ENCODE data around the gene NKX6-2. TPM values are rescaled to one million over a fixed set of nuclear protein-coding genes. Genes with fewer than 3 reads are reported as not detected.

NKX6-2 gene
- total and polyA plus RNA-seq, 4 donors: 0.06 to 0.11 TPM; not detected in 2

GRCh38 chr10:132809232-132810140 is 23.5 kb upstream of the NKX6-2 start:
- H3K9ac ChIP-seq (ENCODE audit: insufficient read depth in 1 of 2, low read length in 2 of 2): no peak overlapping the region
- peaks cover 0 to 5% (median 0%) of the 10 kb centered on the region in 5 donors for H3K4me1 ChIP-seq (ENCODE audit: control insufficient read depth in 5 of 5, insufficient read depth in 5 of 5, low read length in 5 of 5)
- H3K4me3 ChIP-seq: no peak overlapping the region
- peaks cover 0 to 10% (median 5%) of the 10 kb centered on the region in 3 donors for H3K27me3 ChIP-seq (ENCODE audit: control insufficient read depth in 3 of 3, insufficient read depth in 3 of 3, low read length in 2 of 3)
- WGBS, 2 donors: 79 to 81% methylated on average over 33 to 38 of the region's 38 CpGs
- DNase-seq (no peak), ATAC-seq (ENCODE audit: insufficient read depth, low FRiP score) (no peak)
- peaks cover 0 to 2% (median 0%) of the 10 kb centered on the region in 4 donors for H3K9me3 ChIP-seq (ENCODE audit: control insufficient read depth in 4 of 4, insufficient read depth in 3 of 4, low read length in 3 of 4)
- H3K36me3 ChIP-seq (ENCODE audit: control insufficient read depth in 4 of 4, insufficient read depth in 4 of 4, low read length in 4 of 4): no peaks in the 10 kb centered on the region
- H3K27ac ChIP-seq (ENCODE audit: low read depth in 1 of 2, low read length in 1 of 2): no peak overlapping the region
- no peak for TF ChIP-seq CTCF (IDR thresholded peaks at IDR 0.05; ENCODE audit: control extremely low read depth, extremely low read depth)

- no peaks in the 10 kb centered on the region for H3K36me3 ChIP-seq (ENCODE audit: control insufficient read depth in 4 of 4, insufficient read depth in 4 of 4, low read length in 4 of 4)
- H3K9me3 ChIP-seq (ENCODE audit: control insufficient read depth in 4 of 4, insufficient read depth in 3 of 4, low read length in 3 of 4): peaks cover 0 to 2% (median 0%) of the 10 kb centered on the region in 4 donors
- WGBS, 2 donors: 54 to 60% methylated on average over 33 to 42 of the region's 42 CpGs
- no peak overlapping the region for H3K9ac ChIP-seq (ENCODE audit: insufficient read depth in 1 of 2, low read length in 2 of 2)
- no peak overlapping the region for H3K4me3 ChIP-seq
- H3K27me3 ChIP-seq (ENCODE audit: control insufficient read depth in 3 of 3, insufficient read depth in 3 of 3, low read length in 2 of 3): peaks cover 0 to 10% (median 5%) of the 10 kb centered on the region in 3 donors
- peaks cover 0 to 5% (median 0%) of the 10 kb centered on the region in 5 donors for H3K4me1 ChIP-seq (ENCODE audit: control insufficient read depth in 5 of 5, insufficient read depth in 5 of 5, low read length in 5 of 5)
- peak; percentile 19 to 38 (median 35) for DNase-seq
- ATAC-seq (ENCODE audit: insufficient read depth, low FRiP score): no peak
- TF ChIP-seq CTCF (IDR thresholded peaks at IDR 0.05; ENCODE audit: control extremely low read depth, extremely low read depth): no peak
- H3K27ac ChIP-seq (ENCODE audit: low read depth in 1 of 2, low read length in 1 of 2): no peak overlapping the region
Measured at GRCh38 chr10:132808383-132809231, 22.7 kb upstream of the NKX6-2 start.

- no peak overlapping the region for H3K4me3 ChIP-seq
- DNase-seq (no peak), ATAC-seq (ENCODE audit: insufficient read depth, low FRiP score) (no peak)
- H3K27me3 ChIP-seq (ENCODE audit: control insufficient read depth in 3 of 3, insufficient read depth in 3 of 3, low read length in 2 of 3): peaks cover 0 to 10% (median 5%) of the 10 kb centered on the region in 3 donors
- 89 to 93% methylated on average over 25 to 27 of the region's 27 CpGs for WGBS, 2 donors
- no peak overlapping the region for H3K9ac ChIP-seq (ENCODE audit: insufficient read depth in 1 of 2, low read length in 2 of 2)
- H3K27ac ChIP-seq (ENCODE audit: low read depth in 1 of 2, low read length in 1 of 2): no peak overlapping the region
- H3K36me3 ChIP-seq (ENCODE audit: control insufficient read depth in 4 of 4, insufficient read depth in 4 of 4, low read length in 4 of 4): no peaks in the 10 kb centered on the region
- TF ChIP-seq CTCF (IDR thresholded peaks at IDR 0.05; ENCODE audit: control extremely low read depth, extremely low read depth): no peak
- peaks cover 0 to 2% (median 0%) of the 10 kb centered on the region in 4 donors for H3K9me3 ChIP-seq (ENCODE audit: control insufficient read depth in 4 of 4, insufficient read depth in 3 of 4, low read length in 3 of 4)
- peaks cover 0 to 5% (median 0%) of the 10 kb centered on the region in 5 donors for H3K4me1 ChIP-seq (ENCODE audit: control insufficient read depth in 5 of 5, insufficient read depth in 5 of 5, low read length in 5 of 5)
Measured at GRCh38 chr10:132807621-132808049, 21.7 kb upstream of the NKX6-2 start.

Data from lung (tissue), 12 donors.